Fibroblast of skin of right quadriceps (primary cell): ENCODE results near the gene KCNF1.

Experiments used
- DNase-seq: peaks from one replicate; pipeline ENCODE4 v3.0.0-alpha.2; 2013

The KCNF1 gene

DNA sequence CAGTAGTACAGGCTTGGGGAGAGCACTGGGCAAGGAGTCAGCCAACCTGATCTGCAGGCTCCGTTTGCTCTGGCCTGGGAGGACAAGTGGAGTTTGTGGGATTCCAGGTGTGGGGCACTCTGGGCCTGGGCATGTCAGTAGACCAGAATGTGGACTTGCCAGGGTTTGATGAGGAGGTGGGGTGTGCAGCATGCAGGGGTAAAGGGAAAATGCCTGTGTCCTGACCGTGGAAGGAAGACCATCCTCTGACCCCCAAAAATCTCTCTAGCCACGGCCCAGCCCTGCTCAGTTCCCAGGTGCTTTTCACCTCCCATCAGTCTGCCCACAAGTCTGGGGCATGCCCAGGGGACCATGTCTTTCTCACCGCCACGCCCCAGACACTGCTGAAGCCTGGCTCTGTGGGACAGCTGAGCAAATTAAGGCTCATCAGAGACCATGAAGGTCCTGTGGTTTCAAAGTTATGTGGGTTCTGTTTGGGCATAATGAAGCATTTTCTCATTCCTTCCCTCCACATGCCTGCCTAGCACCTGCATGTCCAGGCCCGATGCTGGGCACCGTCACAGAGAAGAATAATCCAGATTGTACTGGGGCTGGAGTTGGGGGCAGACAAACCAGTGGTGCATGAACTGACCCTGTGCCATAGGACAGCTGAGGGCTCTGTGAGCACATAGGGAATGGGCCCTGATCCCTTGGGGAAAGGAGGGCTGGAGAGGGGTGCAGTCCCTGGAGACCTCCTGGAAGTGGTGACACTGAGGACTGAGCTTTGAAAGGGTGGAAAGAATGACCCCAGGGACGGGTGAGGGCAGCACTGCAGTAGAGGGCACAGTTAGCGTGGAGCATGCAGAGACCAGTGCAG, 6.5 kb upstream of the KCNF1 start:
- DNase-seq, result no peak

DNA sequence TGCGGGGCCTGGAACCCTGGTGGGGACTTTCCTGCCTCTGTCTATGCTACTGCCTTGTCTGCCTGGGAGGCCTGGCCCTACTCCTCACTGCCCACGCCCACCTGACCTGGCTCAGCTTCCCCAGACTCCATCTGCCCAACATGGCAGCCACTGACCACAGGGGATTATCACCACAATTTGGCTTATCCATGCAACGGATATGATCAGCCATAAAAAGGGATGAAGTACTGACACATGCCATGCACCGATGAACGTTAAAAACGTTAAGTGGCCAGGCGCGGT, 5.9 kb upstream of the KCNF1 start:
- no peak for DNase-seq

DNA sequence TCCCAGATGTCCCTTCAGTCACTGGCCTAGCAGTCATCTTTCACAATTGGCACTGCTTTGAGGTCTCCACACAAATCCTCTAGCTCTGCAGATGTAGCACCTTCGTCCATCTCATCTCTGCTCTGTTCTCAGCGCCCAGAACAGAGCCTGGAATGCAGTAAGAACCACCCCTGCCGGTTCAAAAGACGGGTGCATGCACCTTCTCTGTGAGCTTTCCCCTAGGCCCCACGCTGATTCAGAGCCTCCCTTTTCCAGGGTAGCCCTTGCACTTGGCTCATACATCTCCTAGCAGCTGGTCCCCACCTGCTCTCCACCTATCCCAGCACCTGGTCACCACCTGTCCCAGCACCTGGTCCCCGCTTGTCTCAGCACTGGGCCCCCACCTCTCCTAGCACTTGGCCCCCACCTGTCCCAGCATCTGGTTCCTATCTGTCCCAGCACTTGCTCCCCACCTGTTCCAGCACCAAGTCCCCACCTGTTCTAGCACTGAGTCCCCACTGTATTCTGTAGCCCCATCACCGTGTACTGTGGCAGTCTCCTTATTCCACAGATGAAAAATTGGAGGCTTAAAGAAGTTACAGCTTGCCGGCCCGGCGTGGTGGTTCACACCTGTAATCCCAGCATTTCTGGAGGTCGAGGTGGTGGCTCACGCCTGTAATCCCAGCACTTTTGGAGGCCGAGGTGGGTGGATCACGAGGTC, 4.7 kb upstream of the KCNF1 start:
- no peak for DNase-seq

DNA sequence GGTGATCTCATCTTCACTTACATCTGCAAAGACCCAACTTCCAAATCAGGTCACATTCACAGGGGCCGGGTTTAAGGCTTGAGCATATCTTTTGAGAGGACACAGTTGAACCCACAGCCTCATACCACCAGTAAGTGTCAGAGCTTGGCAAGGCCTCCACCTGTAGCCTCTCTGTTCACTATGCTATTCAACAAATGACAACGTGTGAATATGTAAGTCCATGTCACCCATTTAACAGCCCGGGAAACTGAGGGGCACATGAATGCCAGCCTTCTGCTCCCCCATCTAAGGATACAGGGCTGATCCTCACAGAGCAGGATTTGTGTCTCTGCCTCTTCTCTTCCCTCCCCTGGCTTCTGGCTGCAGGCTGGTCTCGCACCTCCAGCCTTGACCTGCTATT, 3.5 kb upstream of the KCNF1 start:
- no peak for DNase-seq

DNA sequence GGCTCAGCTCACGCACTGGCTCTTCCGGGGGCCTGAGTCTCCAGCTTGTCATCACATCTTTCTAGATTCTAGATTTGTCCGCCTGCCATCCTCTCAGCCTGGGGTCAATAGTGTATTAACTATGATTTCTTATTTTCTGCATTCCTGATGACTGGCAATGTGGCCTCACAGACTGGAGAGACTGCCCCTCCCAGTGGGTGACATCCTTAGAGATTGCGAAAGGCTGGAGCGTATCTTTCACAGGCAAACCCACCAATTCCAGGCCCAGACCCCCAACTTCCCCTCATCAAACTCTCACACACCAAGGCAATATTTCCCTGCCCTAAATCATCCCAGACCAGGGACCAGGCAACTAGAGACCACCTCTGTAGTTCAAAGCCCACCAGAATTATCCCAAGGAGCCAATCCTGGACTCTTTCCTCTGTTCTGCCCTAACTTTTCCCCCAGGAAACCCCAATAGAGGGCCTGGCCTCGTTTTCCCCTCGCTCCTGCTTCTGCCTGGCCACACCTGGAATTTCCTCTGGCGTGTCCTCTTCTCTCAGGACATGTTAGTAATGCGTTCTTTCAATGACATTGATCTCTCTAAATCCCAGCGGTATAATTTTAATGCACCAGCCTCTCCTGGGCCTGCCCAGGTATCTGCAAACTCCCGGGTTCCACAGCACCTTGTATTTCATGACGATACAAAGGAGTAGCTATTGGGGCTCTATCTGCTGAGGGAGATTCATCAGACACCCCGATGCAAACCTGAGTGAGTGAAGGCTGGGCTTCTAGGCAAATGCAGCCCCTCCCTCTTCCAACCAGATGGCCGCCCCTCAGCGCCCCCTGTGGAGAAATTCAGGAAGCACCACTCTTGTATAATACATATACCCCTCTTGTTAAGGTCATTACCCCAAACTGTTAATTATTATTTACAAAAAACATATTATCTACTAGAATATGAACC, 2.4 kb upstream of the KCNF1 start:
- DNase-seq, result no peak

DNA sequence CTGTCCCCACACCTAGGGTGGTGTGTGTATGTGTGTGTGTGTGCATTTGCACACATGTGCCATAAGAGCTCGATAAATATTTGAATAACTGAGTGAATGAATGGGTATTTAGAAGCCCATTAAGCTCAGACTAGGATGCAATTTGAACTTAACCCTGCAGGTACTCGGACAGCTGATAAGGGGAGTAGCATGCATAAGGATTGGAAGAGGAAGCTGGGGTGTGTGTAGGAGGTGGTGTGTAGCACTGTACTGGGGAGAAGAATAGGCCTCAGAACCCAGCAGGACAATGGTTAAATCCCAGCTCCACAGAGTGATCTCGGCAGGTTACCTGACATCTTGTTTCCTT, 1.8 kb upstream of the KCNF1 start:
- no peak for DNase-seq

DNA sequence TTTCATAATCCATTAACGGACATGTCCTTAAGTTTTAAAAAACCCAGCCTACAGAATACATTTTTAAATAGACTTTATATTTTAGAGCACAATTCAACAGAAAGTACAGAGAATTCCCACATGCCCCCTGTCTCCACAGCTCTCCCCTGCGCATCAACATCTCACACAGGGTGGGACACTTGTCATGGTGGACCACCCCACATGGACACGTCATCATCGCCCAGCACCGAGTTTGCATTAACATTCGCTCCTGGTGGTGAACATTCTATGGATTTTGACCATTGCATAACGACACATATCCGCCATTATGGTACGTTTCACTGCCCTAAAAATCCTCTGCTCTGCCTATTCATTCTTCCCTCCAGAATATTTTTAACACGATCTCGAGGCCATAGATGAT, 1.1 kb upstream of the KCNF1 start:
- no peak for DNase-seq

DNA sequence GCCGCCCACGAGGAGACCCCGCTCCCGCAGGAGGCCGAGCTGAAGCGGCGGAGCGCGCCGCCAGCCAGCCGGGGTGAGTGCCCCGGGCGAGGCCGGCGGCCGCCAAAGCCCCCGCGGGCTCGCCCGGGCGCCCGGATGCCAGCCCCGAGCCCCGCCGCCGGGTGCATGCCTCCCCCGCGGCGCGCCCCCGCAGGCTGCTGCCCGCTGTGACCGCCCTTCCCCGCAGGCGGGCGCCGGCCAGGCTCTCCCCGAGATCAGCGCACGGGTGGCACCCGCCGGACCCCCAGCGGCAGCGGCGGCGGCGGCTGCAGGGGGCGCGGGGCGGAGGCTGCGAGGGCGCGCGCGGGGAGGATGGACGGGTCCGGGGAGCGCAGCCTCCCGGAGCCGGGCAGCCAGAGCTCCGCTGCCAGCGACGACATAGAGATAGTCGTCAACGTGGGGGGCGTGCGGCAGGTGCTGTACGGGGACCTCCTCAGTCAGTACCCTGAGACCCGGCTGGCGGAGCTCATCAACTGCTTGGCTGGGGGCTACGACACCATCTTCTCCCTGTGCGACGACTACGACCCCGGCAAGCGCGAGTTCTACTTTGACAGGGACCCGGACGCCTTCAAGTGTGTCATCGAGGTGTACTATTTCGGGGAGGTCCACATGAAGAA, 470 bp downstream of the KCNF1 start:
- DNase-seq, result no peak

DNA sequence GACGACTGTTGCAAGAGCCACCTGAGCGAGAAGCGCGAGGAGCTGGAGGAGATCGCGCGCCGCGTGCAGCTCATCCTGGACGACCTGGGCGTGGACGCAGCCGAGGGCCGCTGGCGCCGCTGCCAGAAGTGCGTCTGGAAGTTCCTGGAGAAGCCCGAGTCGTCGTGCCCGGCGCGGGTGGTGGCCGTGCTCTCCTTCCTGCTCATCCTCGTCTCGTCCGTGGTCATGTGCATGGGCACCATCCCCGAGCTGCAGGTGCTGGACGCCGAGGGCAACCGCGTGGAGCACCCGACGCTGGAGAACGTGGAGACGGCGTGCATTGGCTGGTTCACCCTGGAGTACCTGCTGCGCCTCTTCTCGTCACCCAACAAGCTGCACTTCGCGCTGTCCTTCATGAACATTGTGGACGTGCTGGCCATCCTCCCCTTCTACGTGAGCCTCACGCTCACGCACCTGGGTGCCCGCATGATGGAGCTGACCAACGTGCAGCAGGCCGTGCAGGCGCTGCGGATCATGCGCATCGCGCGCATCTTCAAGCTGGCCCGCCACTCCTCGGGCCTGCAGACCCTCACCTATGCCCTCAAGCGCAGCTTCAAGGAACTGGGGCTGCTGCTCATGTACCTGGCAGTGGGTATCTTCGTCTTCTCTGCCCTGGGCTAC, 1.2 kb downstream of the KCNF1 start:
- no peak for DNase-seq

DNA sequence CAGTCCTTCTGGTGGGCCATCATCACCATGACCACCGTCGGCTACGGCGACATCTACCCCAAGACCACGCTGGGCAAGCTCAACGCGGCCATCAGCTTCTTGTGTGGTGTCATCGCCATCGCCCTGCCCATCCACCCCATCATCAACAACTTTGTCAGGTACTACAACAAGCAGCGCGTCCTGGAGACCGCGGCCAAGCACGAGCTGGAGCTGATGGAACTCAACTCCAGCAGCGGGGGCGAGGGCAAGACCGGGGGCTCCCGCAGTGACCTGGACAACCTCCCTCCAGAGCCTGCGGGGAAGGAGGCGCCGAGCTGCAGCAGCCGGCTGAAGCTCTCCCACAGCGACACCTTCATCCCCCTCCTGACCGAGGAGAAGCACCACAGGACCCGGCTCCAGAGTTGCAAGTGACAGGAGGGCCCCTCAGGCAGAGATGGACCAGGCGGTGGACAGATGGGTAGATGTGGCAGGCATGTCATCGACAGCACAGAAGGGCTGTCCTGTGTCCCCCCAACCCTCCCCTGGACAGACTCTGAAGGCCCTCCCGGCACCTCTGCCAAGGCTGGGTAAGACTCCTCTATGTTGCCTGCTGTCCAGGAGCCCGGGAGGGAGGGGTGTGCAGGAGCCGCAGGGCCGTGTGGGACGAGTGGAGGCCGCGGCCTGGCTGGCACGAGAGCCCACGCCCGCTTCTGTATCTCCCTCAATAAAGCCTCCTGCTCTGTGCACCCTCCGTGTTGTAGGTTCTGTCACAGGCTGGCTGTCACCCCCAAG, 2.0 kb downstream of the KCNF1 start:
- DNase-seq, result no peak

DNA sequence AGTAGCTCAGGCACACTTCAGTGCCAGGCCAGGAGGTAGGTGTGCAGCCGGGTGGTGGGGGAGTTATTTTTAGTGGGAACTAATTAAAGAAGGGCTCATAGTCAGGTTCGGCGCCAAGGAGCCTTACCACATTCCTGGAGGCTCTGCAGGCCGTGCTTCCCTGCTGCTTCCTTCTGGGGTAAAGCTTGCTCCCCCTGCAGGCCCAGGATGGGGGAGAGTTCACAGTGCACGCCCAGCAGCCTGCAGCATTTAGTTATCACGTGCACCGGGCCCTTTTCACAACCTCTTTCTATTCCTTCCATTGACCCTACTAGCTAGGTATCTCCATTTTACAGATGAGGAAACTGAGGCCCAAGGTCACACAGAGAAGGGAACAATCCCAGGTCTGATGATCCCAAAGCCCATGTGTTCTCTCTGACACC, 2.5 kb downstream of the KCNF1 start:
- DNase-seq, result peak; percentile 34

DNA sequence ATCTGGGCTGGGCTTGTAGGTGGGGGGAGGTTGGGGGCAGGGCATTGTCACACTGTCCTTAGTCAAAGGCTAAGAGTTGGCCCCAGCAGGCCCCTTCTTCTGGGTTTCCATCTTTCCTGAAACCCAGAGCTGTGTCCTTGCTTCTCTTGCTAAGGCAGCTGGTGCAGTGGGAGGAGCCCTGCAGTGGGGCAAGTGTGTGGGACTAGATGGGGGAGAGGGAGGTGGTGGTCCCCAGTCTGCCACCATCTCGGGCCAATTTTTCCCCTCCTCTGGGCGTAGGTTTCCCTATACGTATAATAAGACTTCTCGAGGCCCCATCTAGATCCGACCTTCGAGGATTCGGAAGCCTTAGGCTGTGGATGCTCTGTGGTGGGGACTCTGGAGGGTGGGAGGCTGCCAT, 3.5 kb downstream of the KCNF1 start:
- DNase-seq, result no peak

DNA sequence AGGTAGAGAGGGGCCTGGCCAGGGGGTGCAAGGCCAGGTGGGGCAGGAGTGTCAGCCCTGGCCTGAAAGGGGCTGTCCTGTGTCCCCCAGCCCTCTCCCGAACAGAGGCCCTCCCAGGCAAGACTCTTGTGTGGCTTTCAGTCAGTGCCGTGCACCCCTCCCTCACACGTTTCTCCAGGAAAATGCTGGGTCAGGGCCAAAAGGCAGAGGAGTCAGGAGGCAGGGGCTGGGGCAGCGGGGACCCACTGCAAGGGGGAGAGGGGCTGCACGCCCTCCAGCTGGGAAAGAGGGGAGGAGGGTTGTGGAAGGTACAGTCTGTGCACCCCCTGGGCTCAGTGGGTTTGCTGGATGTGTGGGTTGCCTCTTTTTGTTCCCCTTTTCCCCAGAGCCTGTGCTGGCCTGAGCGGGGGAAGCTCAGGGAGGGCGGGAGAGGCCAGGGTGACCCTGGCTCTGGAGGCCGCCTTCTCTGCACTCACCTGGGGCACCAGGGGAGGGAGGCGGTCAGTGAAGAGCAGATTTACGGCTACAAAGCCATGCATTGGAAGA, 4.1 kb downstream of the KCNF1 start:
- DNase-seq, result no peak

DNA sequence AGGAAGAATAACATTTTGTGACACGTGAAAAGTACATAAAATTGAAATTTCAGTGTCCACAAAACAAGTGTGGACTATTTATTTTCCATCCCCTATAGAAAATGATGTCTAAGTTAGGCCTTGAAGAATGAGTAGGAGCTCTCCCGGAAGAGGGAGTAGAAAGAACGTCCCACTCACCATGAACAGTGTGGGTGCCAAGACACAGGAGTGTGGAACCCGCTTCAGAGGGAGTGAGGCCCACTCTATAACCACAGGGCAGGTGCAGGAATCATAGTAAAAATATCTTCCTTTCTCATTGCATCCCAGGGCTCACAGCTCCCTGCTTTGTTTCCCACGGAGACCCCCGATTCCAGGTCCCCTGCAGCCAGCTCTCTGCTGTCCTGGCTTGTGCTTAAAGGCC, 5.2 kb downstream of the KCNF1 start:
- DNase-seq, result no peak

DNA sequence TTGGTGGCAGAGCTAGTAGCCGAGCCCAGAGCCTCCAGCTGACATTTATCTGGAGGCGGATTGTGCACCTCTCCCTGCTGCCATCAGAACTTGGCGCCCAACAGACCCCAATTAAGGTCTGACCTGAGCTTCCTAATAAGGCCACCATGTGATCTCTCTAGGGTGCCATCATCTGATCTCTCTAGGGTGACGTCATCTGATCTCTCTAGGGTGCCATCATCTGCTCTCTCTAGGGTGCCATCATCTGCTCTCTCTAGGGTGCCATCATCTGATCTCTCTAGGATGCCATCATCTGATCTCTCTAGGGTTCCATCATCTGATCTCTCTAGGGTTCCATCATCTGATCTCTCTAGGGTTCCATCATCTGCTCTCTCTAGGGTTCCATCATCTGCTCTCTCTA, 6.2 kb downstream of the KCNF1 start:
- DNase-seq, result no peak

DNA sequence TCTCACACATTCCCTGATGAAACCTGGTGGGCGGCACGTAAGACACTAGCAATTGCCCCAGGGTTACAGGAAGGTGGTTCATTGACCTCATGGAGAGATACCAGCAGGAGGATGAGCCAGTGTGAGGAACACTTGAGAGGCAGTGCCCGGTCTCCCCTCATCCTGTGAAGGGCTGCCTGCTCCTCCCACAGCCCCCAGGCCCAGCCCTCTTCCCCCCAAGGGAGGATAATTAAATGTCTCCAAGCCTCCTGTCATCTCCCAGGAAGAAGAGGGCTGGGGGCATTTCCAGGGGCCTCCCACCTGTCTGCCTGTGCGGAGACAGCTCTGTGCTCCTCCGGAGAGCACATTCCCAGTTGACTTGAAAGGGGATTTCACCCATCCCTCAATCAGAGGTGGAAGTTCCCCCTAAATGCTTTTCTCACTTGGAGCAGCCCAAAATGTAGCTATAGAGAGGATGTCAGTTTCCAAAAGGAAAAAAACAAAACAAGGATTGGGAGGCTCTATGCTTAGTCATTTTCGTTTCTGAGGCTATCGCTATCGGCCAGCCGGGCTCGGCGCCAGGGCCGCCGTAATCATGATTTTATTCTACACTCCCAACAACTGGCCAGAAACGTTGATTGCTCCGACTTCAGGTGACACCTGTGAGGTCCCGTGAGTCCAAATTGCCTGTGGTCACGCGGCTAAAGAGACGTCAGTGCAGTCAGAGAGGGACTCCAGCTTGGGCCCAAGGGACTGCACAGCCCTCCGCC, 7.1 kb downstream of the KCNF1 start:
- DNase-seq, result no peak

DNA sequence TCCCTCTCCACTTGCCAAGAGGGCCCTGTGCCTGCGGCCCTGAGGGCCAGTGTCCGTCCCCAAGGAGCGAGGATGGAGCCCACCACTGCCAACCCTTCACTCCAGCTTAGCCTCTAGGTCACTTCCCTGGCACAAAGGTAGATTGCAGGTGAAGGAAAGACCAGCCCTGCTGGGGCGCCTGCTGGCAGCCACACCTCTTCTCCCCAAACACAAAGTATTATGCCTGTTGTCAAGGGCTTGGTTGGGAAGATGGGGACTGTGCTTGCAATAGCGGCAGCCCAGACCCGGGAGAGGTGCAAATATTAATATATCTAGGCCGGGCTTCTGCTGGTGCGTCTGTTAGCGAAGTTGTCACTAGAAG, 7.7 kb downstream of the KCNF1 start:
- no peak for DNase-seq

DNA sequence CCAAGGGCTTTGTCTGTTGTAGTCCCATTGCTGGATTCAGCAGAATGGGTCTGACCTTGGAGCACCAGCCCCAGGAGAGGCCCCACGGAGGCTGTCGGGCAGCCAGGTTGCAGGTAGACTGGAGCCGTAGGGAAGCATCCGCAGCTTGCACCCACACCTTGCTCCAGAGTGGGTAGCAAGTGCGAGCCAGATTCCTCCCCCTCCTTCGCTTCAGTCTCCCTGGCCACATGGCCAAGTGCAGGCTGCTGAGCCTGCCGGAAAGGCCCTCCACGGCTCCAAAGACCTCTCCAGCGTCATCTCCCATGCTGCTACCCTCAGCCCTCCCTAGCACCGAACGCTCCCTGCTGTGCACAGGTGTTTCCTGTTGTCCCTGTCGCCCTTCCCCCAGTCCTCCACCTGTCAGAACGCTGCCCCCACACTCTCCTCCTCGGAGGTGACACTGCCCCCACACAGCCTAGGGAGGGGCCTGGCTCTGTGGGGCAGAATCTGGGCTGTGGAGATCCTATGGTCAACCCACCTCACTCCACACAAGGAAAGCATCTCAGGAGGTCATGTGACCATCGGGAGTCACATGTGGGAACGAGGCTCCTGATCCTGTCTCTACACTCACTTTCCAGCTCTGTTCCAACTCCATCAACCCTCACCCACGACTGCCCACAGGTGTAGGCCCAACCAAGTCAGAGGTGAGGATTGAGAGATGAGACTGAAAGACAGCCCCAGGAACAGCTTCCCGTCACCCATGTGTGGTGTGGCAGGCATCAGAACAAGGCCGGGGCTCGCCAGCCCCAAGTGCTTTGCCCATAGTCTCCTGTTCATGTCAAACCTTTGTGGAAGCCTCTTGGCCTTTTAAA, 8.3 kb downstream of the KCNF1 start:
- DNase-seq, result no peak

DNA sequence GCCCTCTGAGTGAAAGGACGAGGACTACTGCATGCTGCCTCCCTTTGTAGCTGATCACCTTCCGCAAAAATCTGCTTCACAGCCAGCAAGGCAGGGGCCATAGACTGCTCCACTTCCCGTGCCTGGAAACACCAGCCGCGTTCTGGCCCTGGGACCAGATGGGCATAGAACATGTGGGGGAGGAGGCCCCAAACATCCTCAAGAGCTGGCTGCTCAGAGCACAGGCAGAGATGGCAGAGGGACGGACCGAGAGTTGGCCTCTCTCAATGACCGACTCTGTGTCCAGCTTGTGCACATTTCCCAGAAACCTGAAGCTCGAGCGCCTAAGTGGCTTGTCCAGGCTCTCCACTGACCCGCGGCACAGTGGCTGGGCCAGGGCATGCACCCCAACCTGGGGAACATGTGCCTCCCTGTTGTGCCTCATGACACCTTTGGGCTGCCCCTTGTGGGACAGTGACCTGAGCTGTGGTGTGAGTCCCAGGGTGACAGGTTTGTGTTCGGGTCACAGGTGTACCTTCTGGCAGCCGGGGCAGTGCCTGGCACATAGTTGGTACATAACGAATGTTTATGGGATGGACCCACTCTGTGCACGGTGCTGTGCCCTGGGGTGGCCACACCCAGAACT, 9.1 kb downstream of the KCNF1 start:
- no peak for DNase-seq
